CD14-positive monocyte (primary cell): Measurements from ENCODE around the gene RAPGEF6. TPM values are rescaled to one million over a fixed set of nuclear protein-coding genes. Genes with fewer than 3 reads are reported as not detected.

Experiments
- DNase-seq, 3 donors: peaks; one replicate each; pipeline ENCODE4 v3.0.0-alpha.2; 2011 to 2022
- H2AFZ ChIP-seq: 2 replicates; pipeline ENCODE4 v1.6.0; 2012; ENCODE audit warnings: mild to moderate bottlenecking, low read depth, low read length, inconsistent platforms; ENCODE audit not compliant: insufficient read depth, poor library complexity, severe bottlenecking
- H3K27ac ChIP-seq, 2 donors: 1 replicate in 1 of 2; 2 replicates in 1 of 2; pipeline ENCODE4 v1.5.1; 2012 to 2013; ENCODE audit warnings: low read length in 2 of 2, control low read depth in 1 of 2, inconsistent platforms in 1 of 2, low read depth in 1 of 2, mild to moderate bottlenecking in 1 of 2
- H3K27me3 ChIP-seq, 2 donors: one replicate each; pipeline versions ENCODE4 v1.6.0 to v1.6.1; 2011 to 2013; ENCODE audit warnings: low read length in 2 of 2; ENCODE audit not compliant: control insufficient read depth in 2 of 2, insufficient read depth in 2 of 2
- H3K36me3 ChIP-seq, 2 donors: replicated peaks in 1 of 2; 1 replicate in 1 of 2; 2 replicates in 1 of 2; pipeline versions ENCODE4 v1.5.1 to v1.6.1; 2012 to 2013; ENCODE audit warnings: low read length in 2 of 2, control low read depth in 1 of 2, inconsistent platforms in 1 of 2, mild to moderate bottlenecking in 1 of 2; ENCODE audit not compliant: insufficient read depth in 2 of 2, control insufficient read depth in 1 of 2
- H3K4me1 ChIP-seq, 2 donors: 1 replicate in 1 of 2; 2 replicates in 1 of 2; pipeline versions ENCODE4 v1.5.1 to v1.6.1; 2012 to 2013; ENCODE audit warnings: low read length in 2 of 2, control low read depth in 1 of 2, inconsistent platforms in 1 of 2, mild to moderate bottlenecking in 1 of 2, moderate library complexity in 1 of 2; ENCODE audit not compliant: insufficient read depth in 2 of 2, control insufficient read depth in 1 of 2
- H3K4me2 ChIP-seq: replicated peaks from 2 replicates; pipeline ENCODE3; 2012; ENCODE audit warnings: low read length, moderate library complexity, mild to moderate bottlenecking; ENCODE audit not compliant: poor library complexity, severe bottlenecking; ENCODE audit errors: extremely low read depth
- H3K4me3 ChIP-seq, 3 experiments: fragments of 200-600 bp in 1 of 3; sonication (generic) in 1 of 3; replicated peaks in 1 of 3; 1 replicate in 2 of 3; 2 replicates in 1 of 3; pipeline ENCODE4 v1.5.1; 2011 to 2013; ENCODE audit warnings: low read length in 3 of 3, mild to moderate bottlenecking in 3 of 3, control low read depth in 2 of 3, low read depth in 2 of 3, inconsistent platforms in 1 of 3, moderate library complexity in 1 of 3
- H3K79me2 ChIP-seq: 2 replicates; pipeline ENCODE4 v1.6.0; 2012; ENCODE audit warnings: mild to moderate bottlenecking, control low read depth, inconsistent platforms, low read length, moderate library complexity; ENCODE audit not compliant: insufficient read depth
- H3K9ac ChIP-seq: 2 replicates; pipeline ENCODE4 v1.6.0; 2017; ENCODE audit warnings: low read length, mild to moderate bottlenecking; ENCODE audit not compliant: insufficient read depth, poor library complexity, severe bottlenecking
- H3K9me3 ChIP-seq, 2 donors: replicated peaks in 1 of 2; 1 replicate in 1 of 2; 2 replicates in 1 of 2; pipeline versions ENCODE4 v1.5.1 to v1.6.1; 2012 to 2013; ENCODE audit warnings: low read length in 2 of 2, control low read depth in 1 of 2; ENCODE audit not compliant: control insufficient read depth in 1 of 2, insufficient read depth in 1 of 2
- H4K20me1 ChIP-seq: 2 replicates; pipeline ENCODE4 v1.6.0; 2012; ENCODE audit warnings: mild to moderate bottlenecking, low read length, control low read depth, moderate library complexity; ENCODE audit not compliant: insufficient read depth
- H3K27ac Mint-ChIP-seq, 7 donors: one replicate each; pipeline ENCODE4 v1.8.0; 2020; ENCODE audit warnings: mild to moderate bottlenecking in 7 of 7, mixed read lengths in 7 of 7, moderate library complexity in 6 of 7, inconsistent platforms in 2 of 7
- H3K27me3 Mint-ChIP-seq, 3 donors: one replicate each; pipeline ENCODE4 v1.8.0; 2021 to 2022; ENCODE audit warnings: low read depth in 3 of 3, mild to moderate bottlenecking in 3 of 3, mixed read lengths in 3 of 3, moderate library complexity in 3 of 3, inconsistent platforms in 1 of 3
- H3K36me3 Mint-ChIP-seq, 2 donors: one replicate each; pipeline ENCODE4 v1.8.0; 2020; ENCODE audit warnings: mixed read lengths in 2 of 2, inconsistent platforms in 1 of 2, mild to moderate bottlenecking in 1 of 2
- H3K4me1 Mint-ChIP-seq: one replicate; pipeline ENCODE4 v1.8.0; 2020; ENCODE audit warnings: mild to moderate bottlenecking, mixed read lengths
- H3K4me3 Mint-ChIP-seq, 2 donors: one replicate each; pipeline ENCODE4 v1.8.0; 2020; ENCODE audit warnings: mild to moderate bottlenecking in 2 of 2, mixed read lengths in 2 of 2, moderate library complexity in 1 of 2
- H3K9me3 Mint-ChIP-seq, 7 donors: one replicate each; pipeline ENCODE4 v1.8.0; 2020 to 2022; ENCODE audit warnings: mixed read lengths in 7 of 7, mild to moderate bottlenecking in 6 of 7, moderate library complexity in 6 of 7, inconsistent platforms in 2 of 7
- WGBS: methylation state at CpG from one replicate; pipeline ENCODE4 v1.1.5; 2013; ENCODE audit warnings: missing lambda C conversion rate; ENCODE audit not compliant: insufficient coverage; 5-methylcytosine and 5-hydroxymethylcytosine counted together
- intact Hi-C, 2 donors: fragments of 100-400 bp; cut with micrococcal nuclease; formaldehyde crosslinking; loops; one replicate each; pipeline versions ENCODE4 v1.15.0 to v1.15.1; 2023
- polyA plus RNA-seq, 3 donors: library from polyadenylated mRNA; depleted of rRNA in 1 of 3; unstranded in 2 of 3; stranded (reverse) in 1 of 3; fragments of 300-500 nt in 2 of 3; fragments of >200 nt in 1 of 3; fragmentation: Illumina TruSeq in 2 of 3; gene quantifications; 1 replicate in 2 of 3; 2 replicates in 1 of 3; pipeline ENCODE4 v1.2.3, GENCODE V29; 2012 to 2021
- TF ChIP-seq, protein P1 (sequence below): fragments of 200-600 bp; IDR thresholded peaks from one replicate; pipeline ENCODE4 v1.8.0; 2022; ENCODE audit warnings: antibody characterized with exemption, mild to moderate bottlenecking

The RAPGEF6 gene
- polyA plus RNA-seq, 3 donors = 2.9 to 4.8 (median 4.8) TPM

DNA sequence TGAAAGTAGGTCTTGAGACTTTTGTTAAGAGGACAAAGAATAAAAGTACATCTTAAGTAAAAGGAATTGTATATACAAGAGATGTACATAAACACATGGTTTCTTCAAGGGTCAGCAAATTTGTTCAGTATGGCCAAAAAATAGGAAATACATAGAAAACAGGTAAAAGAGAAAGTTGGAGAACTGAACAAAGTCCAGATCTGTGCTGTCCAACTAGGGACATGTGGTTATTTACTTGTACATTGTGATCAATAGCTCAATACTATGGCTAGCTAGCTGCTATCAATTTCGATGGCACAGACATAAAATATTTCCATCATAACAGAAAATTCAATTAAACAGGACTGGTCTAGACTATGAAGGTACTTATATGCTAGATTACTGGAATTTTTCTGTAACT is 92.3 kb downstream of the RAPGEF6 start:
- H3K9ac ChIP-seq = no peak overlapping the region
- Mint-ChIP-seq H3K9me3 (no peaks in the 10 kb centered on the region), H3K4me1 (peaks cover 7% of the 10 kb centered on the region), H3K27me3 (no peaks in the 10 kb centered on the region), H3K36me3 (peaks cover 41 to 47% of the 10 kb centered on the region in 2 donors), H3K4me3 (no peak overlapping the region), H3K27ac (no peak overlapping the region)
- no peaks in the 10 kb centered on the region for H4K20me1 ChIP-seq
- no peaks in the 10 kb centered on the region for H3K79me2 ChIP-seq
- H2AFZ ChIP-seq = no peak overlapping the region
- H3K4me3 ChIP-seq = no peak overlapping the region
- peaks cover 10 to 28% of the 10 kb centered on the region in 2 donors for H3K36me3 ChIP-seq
- TF ChIP-seq, protein P1, sequence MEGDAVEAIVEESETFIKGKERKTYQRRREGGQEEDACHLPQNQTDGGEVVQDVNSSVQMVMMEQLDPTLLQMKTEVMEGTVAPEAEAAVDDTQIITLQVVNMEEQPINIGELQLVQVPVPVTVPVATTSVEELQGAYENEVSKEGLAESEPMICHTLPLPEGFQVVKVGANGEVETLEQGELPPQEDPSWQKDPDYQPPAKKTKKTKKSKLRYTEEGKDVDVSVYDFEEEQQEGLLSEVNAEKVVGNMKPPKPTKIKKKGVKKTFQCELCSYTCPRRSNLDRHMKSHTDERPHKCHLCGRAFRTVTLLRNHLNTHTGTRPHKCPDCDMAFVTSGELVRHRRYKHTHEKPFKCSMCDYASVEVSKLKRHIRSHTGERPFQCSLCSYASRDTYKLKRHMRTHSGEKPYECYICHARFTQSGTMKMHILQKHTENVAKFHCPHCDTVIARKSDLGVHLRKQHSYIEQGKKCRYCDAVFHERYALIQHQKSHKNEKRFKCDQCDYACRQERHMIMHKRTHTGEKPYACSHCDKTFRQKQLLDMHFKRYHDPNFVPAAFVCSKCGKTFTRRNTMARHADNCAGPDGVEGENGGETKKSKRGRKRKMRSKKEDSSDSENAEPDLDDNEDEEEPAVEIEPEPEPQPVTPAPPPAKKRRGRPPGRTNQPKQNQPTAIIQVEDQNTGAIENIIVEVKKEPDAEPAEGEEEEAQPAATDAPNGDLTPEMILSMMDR = no peak
- no peaks in the 10 kb centered on the region for H3K9me3 ChIP-seq
- H3K4me1 ChIP-seq = peaks cover 9 to 12% of the 10 kb centered on the region in 2 donors
- H3K27me3 ChIP-seq = no peaks in the 10 kb centered on the region
- WGBS = no CpG with 5 or more reads among the region's 1 CpG
- no peak overlapping the region for H3K4me2 ChIP-seq
- H3K27ac ChIP-seq = no peak overlapping the region
- intact Hi-C loops = no loop called here
- no peak for DNase-seq

DNA sequence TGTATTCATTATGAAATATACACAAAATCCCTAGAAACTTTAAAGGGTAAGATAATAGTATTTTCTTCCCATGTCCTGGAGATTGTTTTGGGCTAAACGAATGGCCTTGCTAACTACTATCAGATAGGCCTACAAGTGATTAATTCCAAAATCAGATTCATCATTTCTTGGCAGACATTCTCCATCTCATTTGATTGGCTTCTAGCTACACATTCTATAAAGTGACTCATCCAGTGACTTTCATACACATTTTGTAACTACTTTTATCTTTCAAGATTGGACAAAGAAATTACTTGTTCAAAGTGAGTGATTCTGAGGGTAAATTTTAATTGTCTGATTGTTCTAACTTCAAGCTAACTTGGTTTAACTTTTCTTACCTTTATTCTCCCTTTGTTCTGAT is 93.3 kb downstream of the RAPGEF6 start:
- intact Hi-C loops = no loop called here
- Mint-ChIP-seq H3K4me3 (no peak overlapping the region), H3K27ac (no peak overlapping the region), H3K9me3 (no peaks in the 10 kb centered on the region), H3K27me3 (no peaks in the 10 kb centered on the region), H3K36me3 (peaks cover 35 to 40% of the 10 kb centered on the region in 2 donors), H3K4me1 (peaks cover 14% of the 10 kb centered on the region)
- no peak overlapping the region for H3K9ac ChIP-seq
- H3K4me3 ChIP-seq = no peak overlapping the region
- H2AFZ ChIP-seq = no peak overlapping the region
- TF ChIP-seq, protein P1 = no peak
- no peaks in the 10 kb centered on the region for H3K27me3 ChIP-seq
- no peak overlapping the region for H3K27ac ChIP-seq
- WGBS = 100% methylated on average over 1 of the region's 1 CpG
- H3K9me3 ChIP-seq = no peaks in the 10 kb centered on the region
- peaks cover 18 to 21% of the 10 kb centered on the region in 2 donors for H3K4me1 ChIP-seq
- H3K79me2 ChIP-seq = peaks cover 5% of the 10 kb centered on the region
- no peak for DNase-seq
- peaks cover 8 to 19% of the 10 kb centered on the region in 2 donors for H3K36me3 ChIP-seq
- no peaks in the 10 kb centered on the region for H4K20me1 ChIP-seq
- H3K4me2 ChIP-seq = no peak overlapping the region
